OCI-LY1 (cell line): ENCODE measurements around the gene WDR35.

ENCODE experiments used
- H2AFZ ChIP-seq: fragments of 200-600 bp; sonication (generic), shearing (Covaris generic); 2 replicates; pipeline ENCODE4 v1.6.0; 2014; ENCODE audit warnings: antibody characterized with exemption, mild to moderate bottlenecking, low read length
- H3F3A ChIP-seq: fragments of 200-600 bp; sonication (generic), shearing (Covaris generic); 2 replicates; pipeline ENCODE4 v1.6.0; 2014; ENCODE audit warnings: mild to moderate bottlenecking, antibody characterized with exemption, low read length, moderate library complexity; ENCODE audit not compliant: insufficient read depth
- H3K27ac ChIP-seq: fragments of 200-600 bp; sonication (generic); 2 replicates; pipeline ENCODE4 v1.5.1; 2014; ENCODE audit warnings: low read length, mixed run types, mild to moderate bottlenecking, low read depth; ENCODE audit not compliant: poor library complexity, severe bottlenecking
- H3K27me3 ChIP-seq: fragments of 200-600 bp; sonication (generic); 2 replicates; pipeline ENCODE4 v1.6.0; 2014; ENCODE audit warnings: antibody characterized with exemption, mild to moderate bottlenecking, low read length, moderate library complexity; ENCODE audit not compliant: insufficient read depth
- H3K36me3 ChIP-seq: fragments of 200-600 bp; sonication (generic); 2 replicates; pipeline ENCODE4 v1.6.1; 2014; ENCODE audit warnings: mild to moderate bottlenecking, antibody characterized with exemption, low read length, moderate library complexity, mixed read lengths; ENCODE audit not compliant: insufficient read depth
- H3K4me1 ChIP-seq: fragments of 200-600 bp; sonication (generic); 2 replicates; pipeline ENCODE4 v1.5.1; 2014; ENCODE audit warnings: mild to moderate bottlenecking, low read length, moderate library complexity; ENCODE audit not compliant: insufficient read depth, severe bottlenecking
- H3K4me2 ChIP-seq: fragments of 200-600 bp; sonication (generic), shearing (Covaris generic); 2 replicates; pipeline ENCODE4 v1.6.1; 2014; ENCODE audit warnings: low read length
- H3K4me3 ChIP-seq: fragments of 200-600 bp; sonication (generic); 2 replicates; pipeline ENCODE4 v1.5.1; 2014; ENCODE audit warnings: low read length, low read depth, mild to moderate bottlenecking, mixed read lengths; ENCODE audit not compliant: poor library complexity, severe bottlenecking
- H3K79me2 ChIP-seq: fragments of 200-600 bp; shearing (Covaris generic); 2 replicates; pipeline ENCODE4 v1.6.1; 2016; ENCODE audit warnings: mixed run types, low read length, mixed read lengths; ENCODE audit not compliant: insufficient read depth
- H3K9ac ChIP-seq: fragments of 200-600 bp; sonication (generic), shearing (Covaris generic); 2 replicates; pipeline ENCODE4 v1.6.1; 2014; ENCODE audit warnings: mild to moderate bottlenecking, low read length, mixed read lengths
- H3K9me2 ChIP-seq: fragments of 200-600 bp; sonication (generic), shearing (Covaris generic); 2 replicates; pipeline ENCODE4 v1.6.1; 2014; ENCODE audit warnings: low read depth, mild to moderate bottlenecking, low read length, mixed read lengths
- H3K9me3 ChIP-seq: fragments of 200-600 bp; shearing (Covaris generic); 2 replicates; pipeline ENCODE4 v1.6.1; 2014; ENCODE audit warnings: low read length, mixed read lengths
- H4K20me1 ChIP-seq: fragments of 200-600 bp; sonication (generic), shearing (Covaris generic); 2 replicates; pipeline ENCODE4 v1.6.0; 2016; ENCODE audit warnings: mild to moderate bottlenecking, low read length; ENCODE audit not compliant: insufficient read depth
- CTCF ChIP-seq: fragments of 200-600 bp; sonication (generic), shearing (Covaris generic); IDR thresholded peaks from 2 replicates; pipeline ENCODE4 v1.5.1; 2017; ENCODE audit warnings: mild to moderate bottlenecking, antibody characterized with exemption, low read length, moderate library complexity, mixed read lengths
- EZH2 ChIP-seq: fragments of 200-600 bp; sonication (generic), shearing (Covaris generic); IDR thresholded peaks from 2 replicates; pipeline ENCODE4 v1.8.0; 2017; ENCODE audit warnings: borderline replicate concordance, mixed run types, mild to moderate bottlenecking, antibody characterized with exemption, low read length, moderate library complexity, mixed read lengths

The WDR35 gene

GRCh38 chr2:20019747-20020146 lies 29.8 kb upstream of the WDR35 start:
- no peaks in the 10 kb centered on the region for H3K27me3 ChIP-seq
- H3K9me3 ChIP-seq, result 0 out of 2 replicates have a peak, but pooled peaks cover 2% of the 10 kb centered on the region
- H3K4me2 ChIP-seq, result no peak overlapping the region
- H3F3A ChIP-seq, result no peaks in the 10 kb centered on the region
- no peaks in the 10 kb centered on the region for H4K20me1 ChIP-seq
- H3K4me3 ChIP-seq, result no peak overlapping the region
- H3K36me3 ChIP-seq, result no peaks in the 10 kb centered on the region
- no peak overlapping the region for H2AFZ ChIP-seq
- no peaks in the 10 kb centered on the region for H3K79me2 ChIP-seq
- no peak overlapping the region for H3K9ac ChIP-seq
- TF ChIP-seq CTCF (no peak), EZH2 (no peak)
- H3K9me2 ChIP-seq, result no peaks in the 10 kb centered on the region
- no peaks in the 10 kb centered on the region for H3K4me1 ChIP-seq
- H3K27ac ChIP-seq, result no peak overlapping the region

- Histone ChIP-seq H4K20me1 (no peaks in the 10 kb centered on the region), H3K4me2 (no peak overlapping the region), H3K9me3 (0 out of 2 replicates have a peak, but pooled peaks cover 2% of the 10 kb centered on the region), H3K27ac (no peak overlapping the region), H3F3A (no peaks in the 10 kb centered on the region), H3K36me3 (no peaks in the 10 kb centered on the region), H3K4me1 (no peaks in the 10 kb centered on the region), H3K9ac (no peak overlapping the region), H2AFZ (no peak overlapping the region), H3K9me2 (no peaks in the 10 kb centered on the region), H3K27me3 (no peaks in the 10 kb centered on the region), H3K79me2 (no peaks in the 10 kb centered on the region), H3K4me3 (no peak overlapping the region)
- TF ChIP-seq EZH2 (no peak), CTCF (no peak)
Measured at GRCh38 chr2:20018601-20019152, 28.8 kb upstream of the WDR35 start.

GRCh38 chr2:20016346-20016745 lies 26.4 kb upstream of the WDR35 start:
- peak; percentile 25; the same call in 1 of the 2 replicates for TF ChIP-seq CTCF
- no peak for TF ChIP-seq EZH2
- Histone ChIP-seq H3F3A (no peaks in the 10 kb centered on the region), H3K9ac (no peak overlapping the region), H3K36me3 (no peaks in the 10 kb centered on the region), H2AFZ (no peak overlapping the region), H3K9me2 (no peaks in the 10 kb centered on the region), H3K27ac (no peak overlapping the region), H3K4me1 (no peaks in the 10 kb centered on the region), H3K4me3 (no peak overlapping the region), H3K79me2 (no peaks in the 10 kb centered on the region), H3K27me3 (no peaks in the 10 kb centered on the region), H4K20me1 (no peaks in the 10 kb centered on the region), H3K4me2 (no peak overlapping the region), H3K9me3 (no peaks in the 10 kb centered on the region)
